HUDEP-2 (cell line): ENCODE measurements around the gene KLHL8.
A peak's percentile ranks its signal among the peaks of the same experiment; 100 is the strongest.

ENCODE experiments used
- DNase-seq, 76 experiments: peaks; one replicate each; lab custom pipeline; 2025; ENCODE audit not compliant: unreplicated experiment in 76 of 76; lab: John Stamatoyannopoulos, UW

KLHL8 gene

GRCh38 chr4:87220094-87220822, at the start of gene KLHL8:
Gene KLHL8 (minus strand): TSS chr4:87220618. CDS start chr4:87195539, 25,079 bp downstream.
- DNase-seq = peak in 73 of 76 experiments; percentile 21 to 90 (median 77)

- peak in 21 of 76 experiments; percentile 2 to 52 (median 11) for DNase-seq
These were observed 49.7 kb upstream of the KLHL8 start for GRCh38 chr4:87270144-87270543.

GRCh38 chr4:87268411-87268810, 48.0 kb upstream of the KLHL8 start:
- no peak for DNase-seq

- DNase-seq = no peak
These were observed 46.6 kb upstream of the KLHL8 start for GRCh38 chr4:87266986-87267385.

- no peak for DNase-seq
These were observed 42.5 kb upstream of the KLHL8 start for GRCh38 chr4:87262886-87263285.

- no peak for DNase-seq
These were observed 40.1 kb upstream of the KLHL8 start for GRCh38 chr4:87260477-87260876.

- DNase-seq = peak in 11 of 76 experiments; percentile 7 to 36 (median 14)
These were observed 38.3 kb upstream of the KLHL8 start for GRCh38 chr4:87258677-87259076.

GRCh38 chr4:87257523-87257922, 37.1 kb upstream of the KLHL8 start:
- no peak for DNase-seq

- no peak for DNase-seq
These were observed 35.3 kb upstream of the KLHL8 start for GRCh38 chr4:87255755-87256154.

GRCh38 chr4:87251106-87251505, 30.7 kb upstream of the KLHL8 start:
- no peak for DNase-seq

GRCh38 chr4:87250294-87250693, 29.9 kb upstream of the KLHL8 start:
- no peak for DNase-seq

- no peak for DNase-seq
These were observed 29.1 kb upstream of the KLHL8 start for GRCh38 chr4:87249332-87250019.

GRCh38 chr4:87243426-87244053, 23.1 kb upstream of the KLHL8 start:
- DNase-seq = no peak

GRCh38 chr4:87241336-87241735, 20.9 kb upstream of the KLHL8 start:
- no peak for DNase-seq

GRCh38 chr4:87240341-87240740, 19.9 kb upstream of the KLHL8 start:
- DNase-seq = no peak

- no peak for DNase-seq
These were observed 19.4 kb upstream of the KLHL8 start for GRCh38 chr4:87239821-87240220.

GRCh38 chr4:87239194-87239593, 18.8 kb upstream of the KLHL8 start:
- DNase-seq = no peak

GRCh38 chr4:87236861-87237260, 16.4 kb upstream of the KLHL8 start:
- no peak for DNase-seq

- DNase-seq = peak in 1 of 76 experiments; percentile 19
These were observed 14.7 kb upstream of the KLHL8 start for GRCh38 chr4:87235020-87235671.

- DNase-seq = no peak
These were observed 11.8 kb upstream of the KLHL8 start for GRCh38 chr4:87232216-87232615.

GRCh38 chr4:87230806-87231205, 10.4 kb upstream of the KLHL8 start:
- DNase-seq = no peak
